ENCODE results near the gene VAX1.

DNA sequence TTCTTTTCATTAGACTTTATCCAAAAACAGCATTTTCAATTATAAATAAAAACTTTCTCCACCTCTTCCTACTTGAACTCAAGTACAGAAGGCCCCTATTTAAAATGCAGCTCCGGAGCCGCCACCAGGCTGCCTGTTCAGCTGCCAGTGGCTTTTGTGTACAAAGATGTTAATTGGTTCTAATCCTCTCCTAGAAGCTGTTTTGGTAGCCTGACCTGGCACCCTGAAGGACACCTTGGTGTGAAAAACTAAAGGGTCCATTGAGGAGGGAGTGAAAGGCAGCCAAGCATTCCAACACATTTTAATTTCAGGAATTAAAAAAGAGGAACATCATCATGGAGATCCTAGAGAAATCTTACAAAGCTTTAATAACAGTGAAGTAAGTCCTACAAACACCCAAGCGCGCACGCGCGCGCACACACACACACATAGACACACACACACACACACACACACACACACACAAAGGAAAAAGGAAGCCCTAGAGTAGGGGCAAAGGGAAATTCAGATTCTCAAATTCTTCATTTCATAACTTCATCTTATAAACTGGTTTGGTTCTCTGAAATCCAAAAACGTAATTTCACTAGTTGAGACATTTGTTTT, 41.4 kb downstream of the VAX1 start:
- TF ChIP-seq POLR2A (IDR thresholded peaks at IDR 0.05) (no peak), POLR2AphosphoS5 (IDR thresholded peaks at IDR 0.05) (no peak)
